GM23248 (cell line): Measurements from ENCODE around the gene RNF214.

Source experiments
- EZH2 ChIP-seq: fragments of 200-600 bp; sonication (generic); IDR thresholded peaks from 2 replicates; pipeline ENCODE4 v1.6.1; 2018; ENCODE audit warnings: antibody characterized with exemption, mild to moderate bottlenecking; ENCODE audit not compliant: insufficient read depth, poor library complexity, severe bottlenecking
- EZH2phosphoT487 ChIP-seq: fragments of 200-600 bp; sonication (generic); IDR thresholded peaks from 2 replicates; pipeline ENCODE4 v1.6.1; 2018; ENCODE audit warnings: antibody characterized with exemption, moderate library complexity, mild to moderate bottlenecking, low read depth; ENCODE audit not compliant: insufficient read depth

DNA sequence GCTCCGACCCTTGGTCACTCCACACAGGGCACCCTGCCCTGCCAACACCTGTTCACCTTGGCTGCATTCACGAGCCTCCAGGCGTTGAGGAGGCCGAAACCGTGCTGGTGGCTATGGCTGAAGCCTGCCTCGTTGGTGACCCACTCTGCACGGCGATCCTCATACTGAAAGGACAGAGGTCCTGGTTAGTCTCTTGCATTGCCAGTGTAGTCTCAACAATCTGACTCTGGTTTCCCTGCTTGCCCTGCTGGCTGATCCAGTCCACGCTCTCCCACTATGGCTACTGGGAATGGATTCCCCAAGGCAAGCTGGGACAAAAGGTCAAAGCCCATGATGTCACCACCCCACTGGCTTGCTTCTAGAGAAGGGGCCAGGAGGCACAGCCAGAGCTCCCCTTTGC lies 13.5 kb upstream of the RNF214 start:
- no peak for TF ChIP-seq EZH2
- TF ChIP-seq EZH2phosphoT487: no peak
